BJ (cell line): ENCODE data around the gene TSPAN11. TPM values are rescaled to one million over a fixed set of nuclear protein-coding genes. Genes with fewer than 3 reads are reported as not detected.

Experiments used
- CTCF ChIA-PET: fragments of 350-600 bp; formaldehyde crosslinking; extraction: SDS; loops from one replicate; lab custom pipeline; 2021; ENCODE audit warnings: antibody characterized with exemption, inconsistent platforms; lab: Yijun Ruan, JAX
- POLR2A ChIA-PET: fragments of 300-600 bp; sonication (Branson Sonifier 250); formaldehyde crosslinking; extraction: SDS; loops from one replicate; lab custom pipeline; 2021; ENCODE audit warnings: antibody characterized with exemption; lab: Charles Lee
- DNase-seq: peaks from one replicate; pipeline ENCODE4 v3.0.0-alpha.2; 2011; ENCODE audit warnings: low read depth
- H3K27me3 ChIP-seq: 2 replicates; pipeline ENCODE4 v1.6.0; 2011; ENCODE audit warnings: low read length; ENCODE audit not compliant: control insufficient read depth, insufficient read depth
- H3K36me3 ChIP-seq: 2 replicates; pipeline ENCODE4 v1.5.1; 2011; ENCODE audit warnings: low read length; ENCODE audit not compliant: control insufficient read depth, insufficient read depth
- H3K4me3 ChIP-seq: 2 replicates; pipeline ENCODE4 v1.5.1; 2011; ENCODE audit warnings: low read depth, mild to moderate bottlenecking, control low read depth, low read length
- CTCF ChIP-seq: IDR thresholded peaks from 2 replicates; pipeline ENCODE4 v1.5.1; 2011; ENCODE audit warnings: low read depth, mild to moderate bottlenecking, control low read depth, inconsistent platforms, low read length, moderate library complexity; ENCODE audit not compliant: insufficient read depth
- polyA plus RNA-seq: library from polyadenylated mRNA; depleted of rRNA; stranded (reverse); fragments of >200 nt; gene quantifications from 2 replicates; pipeline ENCODE4 v1.2.3, GENCODE V29; 2011

Gene TSPAN11
- polyA plus RNA-seq, 1 experiment, result 0.64 TPM

GRCh38 chr12:31034372-31034771, 107.8 kb downstream of the TSPAN11 start:
- peaks cover 3% of the 10 kb centered on the region for H3K27me3 ChIP-seq
- DNase-seq, result no peak
- CTCF ChIA-PET, result interaction anchor here (0.7 kb wide), 1 partner anchor 12 kb away, joined by 3 read pairs; no protein-coding TSS in a partner anchor
- no peak for TF ChIP-seq CTCF
- no peaks in the 10 kb centered on the region for H3K36me3 ChIP-seq
- no peak overlapping the region for H3K4me3 ChIP-seq
- POLR2A ChIA-PET, result interaction anchor here (0.7 kb wide), 1 partner anchor 19 kb away, joined by 10 read pairs; no protein-coding TSS in a partner anchor

DNA sequence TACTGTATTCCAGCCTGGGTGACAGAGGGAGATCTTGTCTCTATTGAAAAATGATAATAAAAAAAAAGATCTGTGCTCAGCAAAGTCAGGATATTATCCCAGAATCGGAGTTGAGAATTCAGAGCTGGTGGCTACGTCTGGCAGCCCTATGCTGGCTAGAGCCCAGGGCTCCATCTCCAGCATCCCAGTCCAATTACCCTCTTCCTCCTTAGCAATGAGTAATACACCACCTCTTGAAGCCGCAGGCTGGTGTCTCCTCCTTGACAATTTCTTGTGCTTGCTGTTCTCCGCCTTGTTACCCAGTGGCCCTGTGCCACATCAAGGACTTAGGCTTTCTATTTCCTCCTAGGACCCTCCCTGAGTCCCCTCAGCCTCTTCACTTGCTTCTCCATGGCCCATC, 108.7 kb downstream of the TSPAN11 start:
- TF ChIP-seq CTCF, result no peak
- Histone ChIP-seq H3K4me3 (no peak overlapping the region), H3K27me3 (peaks cover 1% of the 10 kb centered on the region), H3K36me3 (no peaks in the 10 kb centered on the region)
- ChIA-PET CTCF (interaction anchor here (0.7 kb wide), 1 partner anchor 23 kb away, joined by 3 read pairs; no protein-coding TSS in a partner anchor), POLR2A (no interaction called here)
- no peak for DNase-seq

DNA sequence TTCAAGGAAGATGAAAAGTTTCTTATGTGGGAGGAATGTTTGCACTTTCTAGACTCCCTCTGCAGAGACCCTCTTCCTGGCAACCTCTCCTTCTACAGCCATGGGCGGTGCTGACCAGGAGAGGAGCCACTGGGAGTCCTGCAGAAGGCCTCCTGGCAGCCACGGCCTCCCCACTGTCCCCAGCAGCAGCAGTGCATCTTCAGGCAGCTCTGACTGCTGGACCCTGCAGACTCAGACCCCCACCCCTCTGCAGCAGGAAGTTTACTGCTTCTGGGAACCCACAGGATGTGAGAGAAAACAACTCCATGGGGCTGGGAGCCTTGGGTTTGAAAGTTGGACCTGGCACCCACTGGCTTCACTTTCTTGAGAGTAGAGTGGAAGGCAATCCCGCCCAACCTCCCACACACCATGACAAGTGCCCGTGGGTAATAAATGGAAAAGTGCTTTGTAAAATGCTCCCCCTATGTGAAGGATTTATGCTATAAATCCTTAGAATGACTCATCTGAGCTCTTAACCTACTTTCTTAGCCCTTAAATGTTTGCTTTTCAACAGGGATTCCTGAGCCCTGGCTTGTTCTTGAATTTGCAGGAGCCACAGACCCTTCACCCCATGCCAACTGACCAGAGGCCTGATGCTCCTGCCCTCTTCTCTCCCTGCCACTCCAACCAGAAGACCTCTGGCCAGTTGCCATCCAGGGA, 109.6 kb downstream of the TSPAN11 start:
- ChIA-PET CTCF (no interaction called here), POLR2A (no interaction called here)
- DNase-seq, result no peak
- H3K36me3 ChIP-seq, result no peaks in the 10 kb centered on the region
- TF ChIP-seq CTCF, result no peak
- no peak overlapping the region for H3K4me3 ChIP-seq
- H3K27me3 ChIP-seq, result peaks cover 1% of the 10 kb centered on the region

DNA sequence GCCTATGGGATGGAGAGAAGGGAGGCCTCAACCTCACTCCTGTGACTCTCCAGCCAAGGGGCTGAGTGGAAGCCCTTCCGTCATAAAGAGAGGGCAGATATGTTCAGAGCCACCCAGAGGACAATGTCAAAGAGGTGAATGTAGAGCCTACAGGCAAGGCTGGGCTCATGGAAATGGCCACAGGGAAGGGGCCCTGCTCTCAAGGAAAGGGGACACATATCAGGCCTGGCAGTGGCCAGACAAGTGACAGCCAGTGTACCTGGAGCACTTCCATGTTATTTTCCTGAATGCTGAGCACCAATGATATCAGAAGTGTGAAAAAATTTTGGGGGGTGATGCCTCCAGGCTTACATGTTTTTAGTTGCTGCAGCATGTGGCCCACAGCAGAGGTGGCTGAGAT, 110.5 kb downstream of the TSPAN11 start:
- CTCF ChIA-PET, result no interaction called here
- no peak overlapping the region for H3K4me3 ChIP-seq

More for the DNA sequence above, 110.5 kb downstream of the TSPAN11 start:
- DNase-seq, result no peak
- H3K36me3 ChIP-seq, result no peaks in the 10 kb centered on the region
- TF ChIP-seq CTCF, result no peak
- peaks cover 1% of the 10 kb centered on the region for H3K27me3 ChIP-seq
- POLR2A ChIA-PET, result no interaction called here
